GM21529 (cell line): Measurements from ENCODE around the gene NR4A1.
A peak's percentile ranks its signal among the peaks of the same experiment; 100 is the strongest.

Experiments
- ATAC-seq: cut with Tn5 transposase; IDR thresholded peaks from one replicate; pipeline ENCODE4 v1.9.1; 2021; ENCODE audit not compliant: unreplicated experiment

The NR4A1 gene

DNA sequence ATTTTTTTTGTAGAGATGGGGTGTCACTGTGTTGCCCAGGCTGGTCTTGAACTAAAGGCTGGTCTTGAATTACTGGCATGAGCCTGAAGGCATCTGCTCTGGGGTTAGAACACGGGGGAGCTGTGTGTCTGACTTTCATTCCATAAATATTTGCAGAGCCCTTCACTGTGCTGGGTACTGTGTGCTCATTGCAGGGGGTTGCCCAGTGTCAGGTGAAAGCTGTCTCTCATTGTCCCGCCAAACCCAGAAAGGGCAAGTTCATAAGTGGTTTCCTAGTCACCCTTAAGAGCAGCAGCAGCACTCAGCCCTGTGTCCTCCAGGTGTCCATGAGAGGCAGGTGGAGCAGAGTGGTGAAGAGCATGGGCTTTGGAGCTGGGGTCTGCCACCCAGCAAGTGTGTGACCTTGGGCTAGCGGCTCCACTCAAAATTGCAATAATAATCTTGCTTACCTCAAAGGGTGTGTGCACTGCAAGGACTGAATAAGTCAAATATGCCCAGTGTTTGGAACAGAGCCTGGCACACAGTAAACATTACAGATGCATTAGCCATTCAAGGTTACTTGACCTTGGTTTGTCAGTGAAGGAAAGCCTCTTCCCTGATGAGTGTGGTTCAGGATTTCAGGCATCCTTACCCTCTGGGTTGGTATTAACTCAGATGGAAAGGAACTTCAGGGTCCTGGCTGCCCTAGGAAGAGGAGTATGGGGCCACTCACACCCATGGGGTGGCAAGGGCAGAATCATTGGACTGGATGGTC lies 23.9 kb downstream of the NR4A1 start:
- ATAC-seq: no peak

DNA sequence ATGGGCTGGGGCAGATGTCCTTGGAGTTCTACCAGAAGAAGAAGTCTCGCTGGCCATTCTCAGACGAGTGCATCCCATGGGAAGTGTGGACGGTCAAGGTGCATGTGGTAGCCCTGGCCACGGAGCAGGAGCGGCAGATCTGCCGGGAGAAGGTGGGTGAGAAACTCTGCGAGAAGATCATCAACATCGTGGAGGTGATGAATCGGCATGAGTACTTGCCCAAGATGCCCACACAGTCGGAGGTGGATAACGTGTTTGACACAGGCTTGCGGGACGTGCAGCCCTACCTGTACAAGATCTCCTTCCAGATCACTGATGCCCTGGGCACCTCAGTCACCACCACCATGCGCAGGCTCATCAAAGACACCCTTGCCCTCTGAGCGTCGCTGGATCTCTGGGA lies 25.6 kb downstream of the NR4A1 start:
- no peak for ATAC-seq

DNA sequence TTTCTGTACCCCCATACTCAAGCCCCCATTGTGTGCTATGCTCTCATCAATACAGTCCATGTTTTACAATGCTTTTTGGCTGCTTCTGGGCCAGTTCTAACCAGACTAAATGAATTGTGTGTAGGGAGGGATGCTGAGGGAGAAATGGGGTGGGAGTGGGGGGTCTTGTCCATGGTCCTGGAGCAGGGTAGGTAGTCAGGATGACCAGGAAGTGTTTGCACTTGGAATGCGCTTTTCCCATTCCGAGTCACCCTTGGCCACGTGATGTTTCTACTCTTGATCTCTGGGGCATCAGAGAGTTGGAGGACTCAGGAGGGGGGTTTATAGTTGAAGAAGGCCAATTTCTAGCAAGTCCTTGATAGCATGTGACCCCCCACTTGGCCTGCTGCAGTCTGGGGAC lies 27.0 kb downstream of the NR4A1 start:
- ATAC-seq: no peak

DNA sequence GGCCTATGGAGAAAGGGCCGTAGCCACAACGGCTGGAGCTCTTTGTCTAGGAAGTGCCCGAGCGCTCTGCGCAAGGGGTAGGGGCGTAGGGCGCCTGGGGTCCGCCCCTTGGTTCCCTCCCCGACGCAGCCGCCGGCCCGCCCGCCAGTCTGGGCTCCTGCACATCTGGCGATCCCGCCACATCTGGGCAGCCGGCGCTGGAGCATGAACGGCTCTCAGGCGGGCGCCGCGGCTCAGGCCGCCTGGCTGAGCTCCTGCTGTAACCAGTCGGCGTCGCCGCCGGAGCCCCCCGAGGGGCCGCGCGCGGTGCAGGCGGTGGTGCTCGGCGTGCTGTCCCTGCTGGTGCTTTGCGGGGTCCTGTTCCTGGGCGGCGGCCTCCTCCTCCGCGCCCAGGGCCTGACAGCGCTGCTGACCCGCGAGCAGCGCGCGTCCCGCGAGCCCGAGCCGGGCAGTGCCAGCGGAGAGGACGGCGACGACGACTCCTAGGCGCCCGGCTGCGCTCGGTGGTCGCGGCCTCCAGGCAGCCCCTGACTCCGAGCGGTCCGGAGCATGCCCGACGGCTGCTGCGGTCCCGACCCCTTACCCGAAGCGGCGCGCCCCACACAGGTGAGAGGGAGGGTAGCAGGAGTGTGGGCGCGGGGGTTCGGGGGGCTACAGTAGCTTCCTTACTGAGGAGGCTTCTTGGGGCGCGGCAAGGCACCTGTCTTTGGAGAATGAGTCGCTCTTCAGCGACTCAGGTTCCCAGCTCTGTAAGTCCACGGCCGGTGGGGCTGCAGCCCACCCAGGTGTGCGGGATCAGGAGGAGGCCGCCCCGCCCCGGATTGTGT lies 28.5 kb downstream of the NR4A1 start, which contains the start of gene SMIM41:
Gene SMIM41, plus strand, starts transcription at position 129 of the 827 bp plus-strand sequence. Its CDS starts 76 bp downstream, at position 205.
- ATAC-seq: no peak

DNA sequence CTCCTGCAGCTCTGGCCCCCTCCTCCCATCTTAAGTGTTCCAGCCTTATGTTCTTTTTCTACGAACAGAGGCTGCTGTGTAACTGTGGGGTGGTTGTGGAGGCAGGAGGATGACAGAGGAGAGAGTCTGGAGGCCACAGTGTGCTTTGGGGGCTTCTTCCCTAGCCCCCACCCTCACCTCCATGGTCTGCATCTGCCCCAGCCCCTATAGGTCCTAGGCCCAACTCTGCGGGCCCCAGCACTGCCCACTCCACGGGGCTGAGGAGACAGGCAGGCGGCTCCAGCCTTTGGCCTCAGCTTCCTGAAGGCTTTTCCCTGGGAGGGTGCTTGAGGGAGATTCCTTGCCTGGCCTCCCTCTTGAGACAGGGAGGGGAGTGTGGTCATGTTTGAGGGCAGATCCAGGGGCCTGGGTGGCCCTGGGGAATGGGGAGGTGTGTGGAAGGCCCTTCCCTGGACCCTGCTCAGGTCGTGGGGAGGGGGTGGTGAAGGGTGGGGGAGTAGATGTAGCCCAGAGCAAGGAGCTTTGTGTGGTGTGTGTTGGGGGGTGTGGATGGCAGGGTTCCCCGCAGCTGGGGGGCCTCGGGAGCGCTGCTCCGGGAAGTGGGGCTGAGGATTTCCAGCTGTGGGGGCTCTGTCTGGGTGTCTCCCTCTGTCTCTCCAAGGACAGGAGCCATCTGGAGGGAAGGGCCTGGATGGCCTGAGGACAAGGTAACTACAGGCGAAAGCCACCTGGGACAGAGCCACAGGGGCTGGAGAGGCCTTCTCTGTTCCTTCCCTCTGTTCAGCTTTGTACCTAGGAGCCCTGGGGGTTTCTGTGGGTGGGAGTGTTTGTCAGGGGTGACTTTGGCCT lies 29.4 kb downstream of the NR4A1 start:
- no peak for ATAC-seq

DNA sequence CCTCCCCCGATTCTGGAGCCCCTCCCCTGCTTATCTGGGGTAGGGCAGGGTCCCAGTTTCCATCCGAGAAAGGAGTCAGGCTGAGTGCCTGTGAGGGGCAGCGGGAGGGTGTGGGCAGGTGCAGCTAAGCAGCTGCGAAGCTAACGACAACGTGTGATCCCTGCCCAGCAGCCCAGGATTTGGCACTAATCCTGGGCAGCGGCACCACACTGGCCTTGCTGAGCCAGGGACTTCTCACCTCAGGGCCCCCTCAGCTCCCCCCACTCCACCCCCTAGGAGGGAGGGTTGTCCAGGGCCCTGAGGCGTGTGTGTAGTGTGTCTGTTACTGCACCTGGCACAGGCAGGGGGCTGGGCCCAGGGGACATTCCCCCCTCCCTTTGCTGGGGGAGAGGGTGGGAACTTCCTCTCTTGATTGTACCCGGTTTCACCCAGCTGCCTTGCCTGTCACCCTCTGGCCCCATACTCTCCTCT lies 30.1 kb downstream of the NR4A1 start:
- peak; percentile 59 for ATAC-seq

DNA sequence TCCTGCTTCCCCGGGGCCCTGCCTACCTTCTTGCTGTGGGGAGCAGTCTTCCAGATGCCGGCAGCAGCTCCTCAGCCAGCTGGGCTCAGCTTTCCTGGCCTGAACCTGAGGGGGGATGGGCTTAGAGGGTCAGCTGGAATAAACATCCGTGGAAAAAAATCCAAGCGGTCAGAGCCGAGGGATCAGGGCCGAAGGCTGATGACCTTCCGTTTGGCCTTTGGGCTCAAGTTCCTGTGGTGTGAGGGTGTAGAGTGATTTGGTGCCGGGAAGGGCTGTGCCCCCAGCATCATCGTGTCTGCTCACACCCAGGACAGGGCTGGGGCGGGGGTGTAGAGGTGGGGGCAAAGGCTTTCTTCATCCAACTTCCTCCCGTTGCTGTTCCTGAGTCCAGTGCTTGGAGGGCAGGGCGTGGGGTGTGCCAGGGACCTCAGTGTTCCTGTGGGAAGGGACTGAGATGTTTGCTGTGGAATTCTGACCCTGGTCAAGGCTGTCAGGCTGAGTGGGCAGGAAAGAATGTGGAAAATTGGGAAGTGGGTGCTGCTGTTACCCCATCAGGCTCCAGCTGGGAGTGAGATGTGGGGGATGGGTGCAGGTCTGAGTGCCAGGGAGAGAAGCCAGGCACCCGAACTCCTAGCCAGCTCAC lies 30.9 kb downstream of the NR4A1 start:
- ATAC-seq: no peak

DNA sequence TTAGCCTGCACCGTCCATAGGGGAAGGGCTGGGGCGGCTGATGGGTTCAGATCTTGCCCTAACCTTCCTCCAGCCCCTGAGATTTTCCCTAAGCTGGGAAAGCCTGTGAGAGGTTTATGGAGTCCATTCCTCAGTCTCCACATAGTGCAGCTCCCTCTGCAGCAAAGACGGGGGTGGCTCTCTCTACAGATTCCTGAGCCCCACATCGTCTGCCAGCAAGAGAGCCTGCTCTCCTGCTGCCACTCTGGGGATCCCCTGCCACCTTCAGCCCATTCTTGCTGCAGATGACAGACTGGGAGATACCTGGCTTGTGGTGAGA lies 31.4 kb downstream of the NR4A1 start:
- ATAC-seq: no peak

DNA sequence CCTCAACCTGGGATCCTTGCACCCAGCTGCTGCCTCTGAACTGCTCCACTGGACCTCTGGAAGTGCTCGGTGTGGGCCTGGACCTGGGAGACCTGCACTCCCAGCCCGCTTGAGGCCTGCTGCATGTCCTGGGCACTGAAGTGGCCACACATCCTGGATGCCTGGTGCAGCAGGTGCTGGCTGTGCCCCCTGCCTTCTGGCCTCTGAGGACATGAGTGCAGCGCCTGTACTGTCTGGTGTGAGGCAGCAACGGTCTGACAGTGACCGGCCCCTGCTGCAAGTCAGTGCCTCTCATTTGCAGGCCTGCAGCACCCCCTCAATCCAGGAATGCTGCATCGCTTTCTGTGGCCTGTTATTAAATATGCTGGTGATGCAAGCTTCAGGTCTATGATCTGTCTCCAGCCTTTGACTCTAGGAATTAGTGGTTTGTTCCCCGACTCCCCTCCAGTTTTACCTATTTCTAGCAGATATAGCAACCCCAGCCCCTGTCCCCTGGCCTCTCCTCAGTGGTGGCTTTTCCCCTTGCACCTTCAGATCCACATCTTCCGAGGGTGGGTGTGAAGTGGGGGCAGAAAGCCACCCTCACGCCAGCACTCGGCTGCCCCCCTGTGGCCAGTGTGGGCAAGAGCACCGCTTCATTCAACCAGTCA lies 31.9 kb downstream of the NR4A1 start:
- ATAC-seq: peak; percentile 52

DNA sequence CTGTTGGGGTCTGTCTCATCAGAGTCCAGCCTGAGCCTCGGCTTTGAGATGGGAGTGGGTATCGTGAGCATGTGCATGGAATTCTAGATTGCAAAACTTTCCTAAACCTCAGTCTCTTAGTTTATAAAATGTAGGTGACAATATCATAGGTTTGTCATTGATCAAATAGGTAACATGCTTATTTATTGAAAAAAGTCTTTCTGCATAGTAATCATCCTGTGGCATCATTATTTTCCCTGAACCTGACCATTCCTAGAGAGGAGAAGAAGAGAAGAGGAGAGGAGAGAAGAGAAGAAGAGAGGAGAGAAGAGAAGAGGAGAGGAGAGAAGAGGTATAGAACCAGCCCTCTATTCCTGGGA lies 32.4 kb downstream of the NR4A1 start:
- no peak for ATAC-seq

DNA sequence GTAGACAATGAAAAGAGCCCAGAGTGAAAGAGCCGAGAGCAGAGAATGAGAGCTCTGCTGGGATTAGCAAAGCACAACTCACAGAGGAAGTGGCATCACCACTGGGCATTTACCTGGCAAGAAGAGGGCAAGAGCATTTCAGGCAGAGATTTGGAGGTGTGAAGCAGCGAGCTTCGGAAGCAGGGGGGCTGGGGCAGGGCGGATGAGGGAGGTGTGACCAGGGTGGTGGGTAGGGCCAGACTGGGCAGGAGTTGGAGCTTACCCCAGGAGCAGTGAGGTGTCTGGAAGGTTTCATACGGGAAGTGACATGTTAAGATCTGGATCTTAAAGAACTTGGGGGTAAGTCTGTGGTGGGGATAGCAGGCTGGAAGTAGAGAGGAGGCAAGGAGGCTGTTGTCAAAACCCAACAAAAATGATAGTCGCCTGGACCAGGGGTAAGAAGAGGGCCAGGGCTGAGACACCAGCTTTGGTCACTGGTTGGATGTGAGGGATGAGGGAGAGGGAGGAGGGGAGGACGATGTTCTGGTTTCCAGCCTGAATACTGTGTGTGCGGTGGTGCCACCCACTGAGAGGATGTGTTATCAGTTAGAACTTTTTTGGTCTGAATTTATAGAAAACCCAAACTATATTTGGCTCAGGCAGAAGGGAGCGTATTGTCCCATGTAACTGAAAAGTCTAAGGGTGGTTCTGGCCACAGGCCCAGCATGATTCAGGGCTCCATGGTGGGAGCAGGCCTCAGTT lies 33.4 kb downstream of the NR4A1 start:
- ATAC-seq: no peak

DNA sequence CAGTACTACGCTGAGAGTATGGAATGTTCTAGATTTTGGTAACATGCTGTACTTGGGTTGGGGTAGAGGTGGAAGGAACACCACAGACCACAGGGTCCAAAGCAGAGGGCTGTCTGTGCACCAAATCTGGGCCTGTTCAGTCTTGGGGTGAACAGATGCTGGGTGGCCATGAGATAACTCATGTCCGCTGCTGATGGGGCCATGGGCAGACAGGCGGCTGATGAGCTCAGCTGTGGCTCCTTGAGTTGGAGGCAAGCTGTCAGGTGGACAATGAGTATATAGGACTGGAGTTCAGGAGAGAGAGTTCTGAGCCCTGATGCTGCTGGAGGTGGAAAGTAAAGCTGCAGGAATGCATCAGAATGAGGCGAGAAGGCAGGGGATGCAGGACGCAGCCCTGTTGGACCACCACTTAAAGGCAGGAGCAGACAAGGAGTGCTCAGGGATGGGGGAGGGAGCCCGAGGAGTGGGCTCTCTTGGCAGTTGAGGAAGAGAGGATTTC lies 34.5 kb downstream of the NR4A1 start:
- no peak for ATAC-seq

DNA sequence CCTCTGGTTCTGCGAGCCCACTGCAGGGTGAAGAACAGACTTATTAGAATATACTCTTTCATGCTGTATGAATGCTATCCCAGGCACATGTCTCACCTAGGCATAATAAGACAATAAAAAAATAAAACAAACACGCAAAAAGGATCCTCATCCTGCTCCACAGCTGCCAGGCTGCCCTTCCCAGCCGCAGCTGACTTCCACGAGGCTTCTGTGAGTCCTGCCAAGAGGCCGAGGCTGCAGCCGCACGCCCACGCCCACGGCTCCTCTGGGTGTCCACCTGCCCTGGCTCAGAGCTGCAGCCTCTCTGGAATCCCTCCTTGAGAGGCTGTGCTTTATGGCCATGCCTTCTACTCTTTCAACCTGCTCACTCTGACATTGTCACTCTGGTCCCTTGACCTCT lies 35.1 kb downstream of the NR4A1 start:
- no peak for ATAC-seq

DNA sequence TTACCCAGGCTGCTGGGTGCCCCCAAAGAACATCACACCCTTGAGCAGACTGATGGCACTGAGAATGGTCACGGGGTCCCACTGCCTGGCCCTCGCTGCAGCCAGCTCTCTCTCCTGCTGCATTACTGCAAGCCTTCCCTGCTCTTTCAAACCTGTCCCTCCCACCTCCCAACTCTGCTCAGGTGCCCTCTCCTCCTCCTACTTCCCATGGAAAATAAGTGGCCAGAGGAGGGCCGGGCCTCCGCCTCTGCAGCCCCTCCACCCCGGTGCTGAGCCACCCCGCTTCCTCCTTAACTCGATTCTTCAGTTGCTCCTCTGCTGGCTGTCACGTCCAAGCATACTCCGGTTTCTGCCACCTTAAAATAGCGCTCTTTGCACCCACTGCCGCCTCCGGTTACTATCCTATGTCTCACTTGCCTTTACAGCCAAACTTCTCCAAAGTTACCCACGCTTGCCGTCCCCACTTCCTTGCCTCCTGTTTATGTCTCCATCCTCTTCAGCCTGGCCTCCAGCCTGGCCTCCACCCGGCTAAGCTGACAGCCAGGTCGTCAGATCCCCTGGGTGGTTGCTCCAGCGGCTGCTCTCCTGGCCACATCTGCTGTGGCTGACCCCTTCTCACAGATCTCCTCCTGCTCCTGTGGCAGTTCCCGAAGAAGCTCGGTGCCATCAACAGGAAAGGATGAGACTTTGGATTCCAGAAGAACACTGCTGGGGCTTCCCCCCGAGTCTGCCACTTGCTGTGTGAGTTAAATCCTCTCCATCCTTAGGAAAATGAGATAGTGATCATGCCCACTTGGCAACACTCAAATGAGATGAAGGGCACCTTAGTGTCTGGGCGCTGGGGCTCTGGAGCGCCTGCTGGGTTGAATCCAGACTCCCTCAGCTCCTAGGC lies 35.9 kb downstream of the NR4A1 start:
- no peak for ATAC-seq

DNA sequence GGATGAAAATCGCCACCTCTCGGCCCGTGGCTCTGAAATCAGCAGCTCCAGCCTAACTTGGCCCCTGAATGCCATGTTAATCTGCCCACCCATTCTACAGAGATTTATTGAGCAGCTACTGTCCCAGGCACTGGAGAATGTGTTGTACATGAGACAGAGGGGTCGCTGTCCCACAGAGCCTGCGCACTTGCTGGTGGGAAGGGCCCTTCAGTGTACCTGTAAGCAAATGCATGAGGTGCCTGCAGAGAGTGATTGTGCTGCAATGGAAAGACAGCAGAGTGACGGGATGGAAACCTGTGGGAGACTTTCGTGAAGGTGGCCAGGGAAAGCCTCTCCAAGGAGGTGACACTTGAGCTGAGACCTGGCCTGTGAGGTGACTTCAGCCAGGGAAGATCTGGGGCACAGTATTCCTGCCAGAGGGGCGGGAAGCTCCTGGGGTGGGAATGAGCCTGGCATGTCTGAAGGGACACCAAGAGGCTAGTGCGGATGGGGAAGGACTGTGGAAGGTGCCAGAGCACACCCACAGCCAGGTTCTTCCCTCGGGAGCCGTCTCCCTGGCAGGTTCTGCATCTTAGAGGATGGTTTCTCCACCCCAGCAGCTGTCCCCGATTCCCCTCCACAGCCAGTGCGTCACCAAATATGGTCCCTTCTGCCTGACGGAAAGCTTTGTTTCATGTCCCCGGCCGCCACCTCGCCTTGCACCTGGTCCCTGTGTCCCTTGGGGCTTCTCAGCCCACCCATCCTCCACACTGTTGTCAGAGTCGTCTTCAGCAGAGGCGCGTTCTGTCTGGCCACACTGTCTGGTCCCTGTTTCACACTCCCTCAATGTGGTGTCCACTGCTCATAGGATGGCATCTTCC lies 36.9 kb downstream of the NR4A1 start:
- ATAC-seq: peak; percentile 89

DNA sequence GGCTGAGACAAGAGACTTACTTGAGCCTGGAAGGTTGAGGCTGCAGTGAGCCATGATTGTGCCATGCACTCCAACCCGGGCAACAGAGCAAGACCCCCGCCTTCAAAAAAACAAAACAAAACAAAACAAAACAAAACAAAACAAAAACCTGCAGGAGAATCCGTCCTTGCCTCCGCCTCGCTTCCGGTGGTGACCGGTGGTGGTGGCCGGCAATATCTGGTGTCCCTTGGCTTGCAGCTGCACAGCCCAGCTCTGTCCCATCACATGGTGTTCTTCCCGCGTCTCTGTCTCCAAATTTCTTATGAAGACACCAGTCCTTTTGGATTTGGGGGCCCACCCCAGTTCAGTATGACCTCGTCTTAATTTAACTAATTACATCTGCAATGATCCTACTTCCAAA lies 38.2 kb downstream of the NR4A1 start:
- ATAC-seq: no peak

DNA sequence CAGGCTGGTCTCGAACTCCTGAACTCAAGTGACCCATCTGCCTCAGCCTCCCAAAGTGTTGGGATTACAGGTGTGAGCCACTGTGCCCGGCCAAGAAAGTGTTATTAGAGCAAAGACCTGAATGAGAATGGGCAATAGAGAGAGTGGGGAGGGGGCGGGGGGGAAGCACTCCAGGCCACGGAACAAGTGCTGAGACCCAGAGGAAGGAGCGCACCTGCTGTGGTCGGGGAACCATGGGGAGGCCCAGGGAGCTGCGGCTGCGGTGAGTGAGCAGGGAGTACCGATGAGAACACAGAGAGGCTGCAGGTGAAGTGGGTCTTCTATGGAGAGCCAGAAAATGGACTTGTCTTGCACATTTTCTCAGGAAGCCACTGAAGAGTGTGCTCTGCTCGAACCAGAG lies 39.0 kb downstream of the NR4A1 start:
- ATAC-seq: no peak

DNA sequence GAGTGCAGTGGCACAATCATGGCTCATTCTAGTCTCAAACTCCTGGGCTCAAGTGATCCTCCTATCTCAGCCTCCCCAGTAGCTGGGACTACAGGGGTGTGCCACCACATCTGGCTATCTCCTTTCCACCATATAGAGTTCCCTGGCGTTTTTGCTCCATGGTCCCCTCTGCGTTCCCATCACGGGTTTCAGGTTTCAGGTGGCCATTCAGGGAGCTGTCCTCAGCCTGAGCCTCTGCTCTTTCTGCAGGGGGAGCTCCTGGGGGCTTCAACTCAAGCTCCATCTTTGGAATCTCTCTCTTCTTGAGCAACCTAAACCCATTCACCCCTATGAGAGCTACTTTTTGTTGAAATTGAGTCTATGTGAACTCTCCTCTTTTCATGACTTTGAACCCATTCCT lies 39.8 kb downstream of the NR4A1 start:
- ATAC-seq: no peak
